SK-N-DZ (cell line): ENCODE data around the gene GHRL.
A peak's percentile ranks its signal among the peaks of the same experiment; 100 is the strongest.
"Not testable (repeated sequence)": the region's sequence is repeated elsewhere in the genome, so short reads cannot be mapped to it uniquely, and the experiment has no call there.

Experiments used
- DNase-seq: peaks from one replicate; pipeline ENCODE4 v3.0.0-alpha.2; 2015; ENCODE audit warnings: low spot score

Gene GHRL

DNA sequence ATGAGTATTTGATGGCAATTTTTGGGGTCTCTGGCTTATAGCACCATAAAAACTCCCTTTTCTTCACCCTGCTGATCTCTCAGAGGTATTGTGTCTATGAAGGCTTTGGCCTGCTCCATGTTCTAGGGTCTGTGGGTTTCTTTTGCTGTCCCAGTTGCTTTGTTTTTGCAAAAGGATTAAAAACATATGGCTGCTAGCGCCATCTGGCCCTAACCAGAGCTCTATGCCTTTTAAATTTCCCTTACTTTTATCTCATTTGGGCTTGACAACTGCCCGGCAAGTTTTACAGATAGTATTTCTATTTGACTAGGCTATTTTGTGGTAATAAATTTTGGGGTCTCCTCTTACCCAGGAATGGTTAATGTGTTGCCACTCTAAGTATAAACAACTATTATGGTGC is 6.4 kb upstream of the GHRL start:
- no peak for DNase-seq

DNA sequence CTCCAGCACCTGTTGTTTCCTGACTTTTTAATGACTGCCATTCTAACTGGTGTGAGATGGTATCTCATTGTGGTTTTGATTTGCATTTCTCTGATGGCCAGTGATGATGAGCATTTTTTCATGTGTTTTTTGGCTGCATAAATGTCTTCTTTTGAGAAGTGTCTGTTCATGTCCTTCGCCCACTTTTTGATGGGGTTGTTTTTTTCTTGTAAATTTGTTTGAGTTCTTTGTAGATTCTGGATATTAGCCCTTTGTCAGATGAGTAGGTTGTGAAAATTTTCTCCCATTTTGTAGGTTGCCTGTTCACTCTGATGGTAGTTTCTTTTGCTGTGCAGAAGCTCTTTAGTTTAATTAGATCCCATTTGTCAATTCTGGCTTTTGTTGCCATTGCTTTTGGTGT is 5.3 kb upstream of the GHRL start:
- DNase-seq = not testable (repeated sequence)

DNA sequence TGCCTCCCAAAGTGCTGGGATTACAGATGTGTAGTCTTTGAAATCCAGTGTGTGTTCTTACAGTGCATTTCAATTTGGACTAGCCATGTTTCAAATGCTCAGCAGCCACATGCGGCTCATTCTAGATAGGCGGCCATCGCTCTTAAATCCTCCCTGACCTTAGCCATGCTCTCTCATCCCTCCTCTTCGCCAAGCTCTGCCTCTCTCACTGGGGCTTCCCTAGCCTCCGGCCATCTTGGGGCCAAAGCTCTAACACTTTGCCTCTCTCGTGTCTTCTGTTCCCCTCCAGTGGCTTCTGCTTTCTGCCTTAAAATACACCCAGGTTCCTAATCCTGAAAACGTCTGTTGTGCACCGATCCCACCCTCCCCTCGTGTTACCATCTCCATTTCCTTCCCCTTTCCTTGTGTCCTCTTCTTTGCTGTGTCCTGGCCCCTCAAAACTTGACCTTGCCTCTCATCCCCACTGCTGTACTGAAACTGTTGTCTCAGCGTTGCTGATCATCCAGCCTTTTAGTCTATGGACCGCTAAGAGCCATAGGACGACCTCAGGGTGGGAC is 1.4 kb upstream of the GHRL start:
- DNase-seq = no peak

DNA sequence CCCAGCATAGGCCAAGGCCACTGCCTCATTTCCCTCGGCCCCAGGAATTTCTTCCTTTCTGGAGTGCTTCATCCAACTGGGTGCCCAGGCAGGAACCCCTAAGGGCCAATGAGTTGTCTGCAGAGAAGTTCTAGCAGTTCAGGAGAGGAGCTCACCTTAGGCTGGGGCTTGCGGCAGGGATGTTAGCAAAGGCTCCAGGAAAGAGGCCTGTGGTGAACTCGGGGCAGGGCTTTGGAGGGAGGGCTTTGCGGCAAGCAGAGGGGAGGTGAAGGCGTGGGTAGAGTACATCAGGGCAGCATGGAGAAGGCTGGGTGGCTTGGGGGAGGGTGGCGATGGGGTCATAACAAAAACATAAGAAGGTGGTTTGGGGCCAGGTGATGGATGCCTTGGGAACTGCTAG is 1.1 kb downstream of the GHRL start:
- no peak for DNase-seq

DNA sequence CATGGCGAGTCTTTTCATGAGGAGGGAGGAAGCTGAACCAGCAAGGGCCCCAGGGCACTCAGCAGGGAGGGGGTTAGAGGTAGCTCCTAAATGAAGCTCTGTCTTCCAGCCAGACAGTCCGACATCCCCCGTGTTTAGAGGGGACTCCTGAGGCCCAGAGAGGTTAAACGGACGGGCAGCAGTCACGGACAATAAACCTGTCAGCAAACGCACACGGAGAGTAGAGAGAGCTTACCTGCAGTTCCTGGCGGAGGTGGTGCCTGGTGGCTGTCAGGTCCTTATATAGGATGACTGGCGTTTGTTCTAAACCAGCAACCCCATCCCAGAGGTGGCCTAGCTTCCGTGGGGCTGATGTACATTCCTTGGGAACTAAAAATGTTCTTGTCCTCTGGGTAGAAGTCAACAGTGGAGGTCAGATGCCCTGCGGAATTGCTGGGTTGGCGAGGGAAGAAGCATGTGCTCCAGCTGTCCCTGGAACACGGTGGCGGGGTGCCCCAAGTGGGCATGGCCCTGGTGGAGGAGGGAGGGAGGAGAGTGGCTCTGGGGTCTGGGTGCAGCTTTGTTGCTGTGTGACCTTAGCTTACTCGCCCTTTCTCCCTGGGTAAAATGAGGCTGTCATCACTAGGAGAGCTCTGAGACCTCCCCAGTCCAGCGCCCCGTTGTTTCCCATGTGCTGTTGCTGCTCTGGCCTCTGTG is 2.1 kb downstream of the GHRL start:
- DNase-seq = no peak

DNA sequence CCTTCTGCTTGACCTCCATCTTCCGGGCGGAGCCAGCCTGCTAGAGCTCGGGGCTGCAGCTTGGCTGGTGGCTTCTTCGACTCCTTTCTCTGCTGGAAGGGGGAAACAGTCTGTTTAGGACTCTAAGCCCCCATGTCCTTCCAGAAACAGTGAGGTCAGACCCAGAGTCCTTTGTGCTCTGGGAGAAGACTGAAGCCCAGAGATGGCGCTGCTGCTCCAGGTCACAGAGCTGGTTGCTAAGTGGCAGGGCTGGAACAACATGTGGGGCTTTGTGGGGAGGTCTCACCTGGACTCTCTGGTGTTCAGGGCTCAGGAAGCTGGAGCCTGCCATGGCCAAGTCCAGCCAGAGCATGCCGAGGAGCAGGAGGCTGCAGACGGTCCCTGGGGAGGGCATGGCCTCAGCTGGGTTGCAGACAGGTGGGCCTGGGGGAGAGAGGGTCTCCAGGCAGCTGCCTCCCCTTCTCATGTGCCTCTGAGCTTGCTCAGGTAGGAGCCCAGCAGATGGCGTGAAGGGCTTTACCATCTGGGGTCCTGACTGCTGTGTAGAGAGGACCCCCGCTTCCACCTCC is 2.9 kb downstream of the GHRL start:
- DNase-seq = no peak

DNA sequence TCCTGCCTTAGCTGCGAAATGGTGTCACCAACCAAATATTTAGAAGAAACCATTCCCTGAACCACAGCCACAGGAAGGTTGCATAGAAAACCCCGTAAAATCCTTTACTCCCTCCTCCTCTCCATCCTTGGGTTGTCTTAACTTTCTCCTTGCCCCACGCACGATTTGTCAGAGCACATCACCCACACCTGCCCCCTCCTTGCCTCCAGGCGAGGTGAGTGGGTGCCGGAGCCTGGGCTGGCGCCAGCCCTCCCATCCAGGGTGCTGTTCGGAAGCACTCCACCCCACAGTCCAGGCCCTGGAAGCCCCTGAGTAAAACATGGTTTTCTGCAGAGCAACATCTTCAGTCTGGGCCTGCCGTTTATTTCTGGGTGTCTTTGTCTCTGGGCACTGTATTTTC is 3.7 kb downstream of the GHRL start:
- DNase-seq = no peak

DNA sequence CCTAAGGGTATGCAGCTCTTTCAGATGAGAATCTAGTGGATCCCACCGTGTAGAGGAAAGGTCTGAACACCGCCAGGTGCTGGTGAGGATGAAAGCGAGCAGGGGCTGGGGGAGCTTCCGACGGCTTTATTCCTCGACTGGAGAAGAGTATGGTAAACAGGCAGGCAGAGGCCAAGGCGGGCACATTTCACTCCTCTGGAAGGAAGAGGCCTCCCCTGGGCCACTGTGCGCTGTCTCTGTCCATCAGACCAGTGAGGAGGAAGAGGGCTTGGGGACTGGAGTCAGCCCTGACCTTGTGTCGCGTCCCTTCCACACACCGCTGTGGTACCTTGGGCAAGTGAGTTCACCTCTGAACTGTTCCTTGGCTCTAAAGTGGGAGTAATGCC is 4.2 kb downstream of the GHRL start:
- no peak for DNase-seq

DNA sequence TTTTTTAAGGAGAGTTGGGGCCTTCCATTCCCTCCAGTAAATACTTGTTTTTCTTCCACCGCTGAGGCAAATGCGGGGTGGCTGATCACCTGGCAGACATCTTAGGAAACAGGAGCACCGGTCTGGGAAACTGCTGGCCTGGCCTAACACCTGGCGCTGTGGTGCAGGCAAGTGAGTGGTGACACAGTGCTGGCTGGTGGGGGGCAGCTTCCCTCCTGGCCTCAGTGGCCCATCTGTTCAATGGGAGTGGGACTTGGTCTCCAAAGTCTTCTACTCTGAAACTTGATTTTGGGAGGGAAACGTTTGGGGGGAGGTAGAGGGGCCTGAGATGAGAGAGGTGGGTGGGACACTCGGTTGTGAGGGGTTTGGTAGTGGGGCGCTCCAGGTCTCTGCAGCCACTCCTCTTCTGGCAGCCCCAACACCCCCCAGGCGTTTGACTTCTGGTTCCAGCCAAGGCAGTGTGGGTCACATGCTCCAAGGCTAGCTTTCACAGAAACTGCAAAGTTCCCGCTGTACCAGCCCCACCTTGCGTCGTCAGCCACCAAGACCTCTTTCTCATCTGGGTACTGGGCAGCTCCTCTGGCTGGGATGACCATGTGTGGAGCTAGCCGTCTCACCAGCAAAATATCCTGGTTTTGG is 4.7 kb downstream of the GHRL start:
- DNase-seq = no peak

DNA sequence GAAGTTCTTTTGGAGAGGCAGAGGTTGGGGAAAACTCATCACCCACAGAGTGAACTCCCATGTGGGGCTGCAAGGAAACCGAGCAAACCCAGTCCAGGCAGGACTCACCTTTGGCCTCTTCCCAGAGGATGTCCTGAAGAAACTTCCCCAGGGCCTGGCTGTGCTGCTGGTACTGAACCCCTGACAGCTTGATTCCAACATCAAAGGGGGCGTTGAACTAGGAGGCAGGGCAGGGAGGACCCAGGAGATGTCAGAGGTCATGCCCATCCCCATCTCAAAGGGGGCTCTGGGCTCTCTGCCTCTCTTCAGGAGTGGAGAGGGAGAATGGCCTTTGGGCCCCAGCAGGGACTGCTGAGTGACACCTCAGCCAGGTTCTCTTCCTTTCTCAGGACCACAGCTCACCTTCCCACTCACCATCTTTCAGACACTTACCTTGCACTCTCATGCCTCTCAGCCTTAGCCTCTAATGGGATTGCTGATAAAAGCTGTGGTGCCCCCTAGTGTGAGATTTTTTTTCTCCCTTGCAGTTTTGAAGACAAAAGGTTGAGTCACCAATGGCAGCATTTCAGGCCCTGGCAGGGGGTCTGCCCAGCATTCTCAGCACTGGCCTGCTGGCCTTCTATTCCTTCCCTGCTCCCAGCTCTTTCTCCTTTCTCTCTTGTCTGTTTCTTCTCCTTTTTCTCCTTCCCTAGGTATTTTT is 6.0 kb downstream of the GHRL start:
- DNase-seq = peak; percentile 62

DNA sequence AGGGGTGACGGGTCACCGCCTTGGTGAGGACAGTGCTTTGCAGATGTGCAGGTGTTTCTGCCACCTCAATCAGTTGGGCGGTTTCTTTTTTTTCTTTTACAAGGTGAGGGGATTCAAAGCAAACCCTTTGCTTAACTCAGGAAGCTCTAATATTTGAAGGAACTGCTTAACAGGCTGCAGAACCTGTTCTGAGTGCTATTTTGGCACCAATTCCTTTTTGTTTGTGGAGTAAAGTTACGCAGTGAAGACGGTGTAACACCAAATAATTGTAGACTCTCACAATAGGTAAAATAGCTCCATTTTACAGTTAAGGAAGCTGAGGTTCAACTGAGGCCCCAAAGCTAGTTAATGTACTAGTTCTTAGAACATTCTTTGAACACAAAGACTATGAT is 6.6 kb downstream of the GHRL start:
- DNase-seq = no peak

DNA sequence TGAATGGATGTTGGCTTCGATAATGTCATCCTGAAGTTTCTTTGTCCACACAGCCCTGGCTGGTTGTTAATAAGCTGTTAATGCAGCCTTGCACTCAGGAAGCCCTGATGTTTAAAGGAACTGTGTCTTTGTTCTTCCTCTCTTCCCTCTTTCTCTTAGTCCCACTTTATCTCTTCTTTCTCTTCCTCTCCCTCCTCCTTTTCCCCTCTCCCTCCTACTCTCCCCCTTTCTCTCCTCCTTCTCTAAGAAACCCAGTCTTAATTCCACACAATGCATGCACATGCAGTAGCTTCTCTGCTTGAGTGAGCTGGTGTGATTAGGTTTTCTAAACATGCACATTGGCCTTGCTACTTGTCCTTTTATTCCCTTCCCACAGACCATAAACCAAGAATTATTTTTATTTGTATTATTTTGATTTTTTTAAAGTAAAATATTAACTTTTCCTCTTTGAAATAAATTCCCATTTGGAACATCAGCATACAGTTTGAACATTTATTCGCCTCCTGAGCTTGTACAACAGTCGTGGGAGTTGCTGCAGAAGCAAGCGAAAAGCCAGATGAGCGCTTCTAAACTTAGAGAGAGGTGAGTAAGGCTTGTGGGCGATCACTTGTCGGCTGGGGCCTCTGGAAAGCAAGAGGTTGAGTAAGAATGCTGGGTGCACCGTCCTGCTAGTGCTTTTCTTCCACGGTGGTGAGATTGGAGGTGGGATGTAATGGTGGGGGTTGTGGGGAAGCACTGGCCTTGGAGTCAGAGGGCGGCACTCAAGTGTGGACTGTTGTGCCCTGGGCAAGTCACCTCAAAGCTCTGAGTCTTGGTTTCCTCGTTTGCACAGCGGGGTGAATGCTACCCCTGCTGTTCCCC is 7.2 kb downstream of the GHRL start:
- no peak for DNase-seq

DNA sequence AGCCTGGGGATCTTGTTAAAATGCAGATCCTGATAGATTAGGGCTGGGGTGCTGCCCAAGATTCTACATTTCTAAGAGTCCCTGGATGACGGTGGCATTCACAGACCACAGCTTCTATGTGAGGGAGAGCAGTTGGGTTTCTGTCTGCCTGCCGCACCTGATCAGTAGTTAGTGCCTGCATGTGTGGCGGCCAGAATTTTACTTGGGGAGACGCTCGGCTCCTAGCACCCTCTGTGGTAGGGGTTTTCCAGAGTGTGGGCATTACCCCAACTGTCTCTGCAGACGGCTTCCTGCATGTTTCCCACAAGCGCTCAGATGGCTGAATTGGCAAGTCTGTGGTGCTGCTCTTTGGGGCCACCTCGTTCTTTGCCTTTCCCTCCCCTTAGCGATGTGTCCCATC is 8.3 kb downstream of the GHRL start:
- DNase-seq = no peak

DNA sequence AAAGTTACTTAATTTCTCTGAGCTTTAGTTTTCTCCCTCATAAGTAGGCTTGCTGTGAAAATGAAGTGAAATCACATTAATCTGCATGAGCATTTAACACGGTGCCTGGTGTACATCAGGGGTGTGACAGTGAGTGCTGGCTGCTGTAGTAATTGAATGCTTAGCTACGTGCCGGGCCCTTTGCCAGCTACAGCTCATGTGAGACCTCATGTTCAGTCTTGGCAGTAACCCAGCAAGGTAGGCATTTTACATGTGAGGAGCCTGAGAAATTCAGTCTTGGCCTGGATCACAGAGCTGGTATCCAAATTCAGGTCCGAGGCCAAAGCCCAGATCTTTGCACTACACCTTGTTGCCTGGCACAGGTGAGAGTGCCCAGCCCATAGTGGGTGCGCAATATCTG is 9.1 kb downstream of the GHRL start:
- DNase-seq = no peak

DNA sequence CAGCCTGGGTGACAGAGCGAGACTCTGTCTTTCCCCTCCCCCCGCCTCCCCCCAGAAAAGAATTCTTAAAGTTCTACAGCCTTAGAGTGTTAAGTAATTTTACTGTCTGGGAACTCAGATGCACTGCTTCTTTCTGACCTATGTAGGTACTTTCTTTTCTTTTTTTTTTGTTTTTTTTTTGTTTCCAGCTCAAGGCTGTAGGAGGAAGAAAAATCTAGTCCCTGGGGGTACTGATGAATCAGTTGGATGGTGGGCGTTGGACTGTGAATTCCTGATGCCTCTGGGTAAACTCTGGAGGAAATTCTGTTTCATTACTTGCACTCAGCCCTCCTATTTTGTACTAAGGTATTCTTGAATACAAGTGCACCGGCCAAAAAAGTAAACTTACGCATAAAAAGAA is 10.8 kb downstream of the GHRL start:
- DNase-seq = no peak

DNA sequence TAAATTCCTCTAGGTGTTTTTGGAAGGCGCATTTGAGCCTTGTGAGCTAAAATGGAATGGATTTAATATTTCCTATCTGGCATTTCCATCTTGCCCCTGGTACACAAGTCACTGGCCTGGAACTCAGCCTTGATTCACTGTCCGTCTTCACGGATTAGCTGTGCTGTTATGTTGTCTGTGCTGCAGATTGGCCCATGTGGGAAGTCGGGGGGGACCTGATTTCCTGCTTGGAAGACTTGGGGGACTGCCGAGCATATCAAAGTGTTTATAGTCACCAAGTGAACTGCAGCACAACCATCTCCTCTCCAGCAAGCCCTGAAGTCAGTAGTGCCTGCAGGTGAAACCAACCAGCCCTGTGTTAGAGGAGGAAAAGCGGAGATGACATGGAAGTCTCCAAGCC is 12.2 kb downstream of the GHRL start:
- DNase-seq = no peak

DNA sequence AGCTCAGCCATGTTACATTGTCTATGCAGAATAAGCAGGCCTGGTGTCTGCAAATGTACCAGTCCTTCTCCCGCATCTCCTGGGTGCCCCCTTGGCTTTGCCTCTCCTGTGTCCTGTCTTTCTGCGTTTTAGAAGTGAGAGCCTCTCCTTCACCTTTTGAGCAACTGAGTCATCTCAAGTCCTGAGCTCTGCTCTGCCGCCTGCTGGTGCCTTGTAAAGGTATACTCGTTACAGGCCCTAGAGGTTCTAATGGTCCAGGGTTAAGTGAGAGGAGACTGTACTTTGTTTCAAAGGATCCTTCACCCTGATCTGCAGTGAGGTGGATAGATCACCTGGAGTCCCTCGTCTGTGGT is 12.6 kb downstream of the GHRL start:
- DNase-seq = no peak

DNA sequence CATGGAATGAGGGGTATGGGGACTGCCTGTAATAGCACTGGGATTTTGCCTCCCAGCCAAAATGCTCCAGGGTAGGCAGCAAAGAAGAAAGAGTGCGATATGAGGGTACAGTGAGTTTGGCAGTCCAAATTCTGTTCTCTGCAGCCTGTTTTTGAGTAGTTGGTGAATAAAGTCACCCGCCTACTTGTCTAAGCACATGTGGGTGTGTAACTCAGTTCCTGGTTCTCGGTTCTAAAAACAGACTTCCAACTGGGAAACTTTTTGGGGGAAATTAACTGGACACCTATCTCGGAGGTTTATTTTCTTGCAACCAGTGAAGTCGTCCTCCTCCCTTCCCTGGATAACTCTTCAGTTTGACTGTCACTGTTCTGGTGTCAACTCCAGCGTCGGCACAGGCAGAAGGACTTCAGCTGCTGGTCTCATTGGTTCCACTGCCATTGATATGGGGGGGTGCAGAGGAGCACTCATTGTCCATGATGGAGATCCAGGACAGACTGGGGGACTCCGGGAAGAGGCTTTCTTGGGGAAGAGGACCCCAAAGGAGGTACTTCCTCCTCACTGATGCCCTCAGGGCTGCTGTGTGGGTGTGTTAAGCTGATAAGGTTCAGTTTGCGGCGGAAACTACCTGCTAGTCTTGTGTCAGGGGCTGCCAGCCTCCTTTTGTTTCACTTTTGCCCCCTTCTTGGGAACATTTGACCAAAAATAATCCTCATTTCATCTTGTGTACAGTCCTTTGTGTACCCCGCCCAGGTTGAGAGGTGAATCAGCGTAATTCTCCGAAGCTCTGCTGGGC is 13.2 kb downstream of the GHRL start:
- no peak for DNase-seq

DNA sequence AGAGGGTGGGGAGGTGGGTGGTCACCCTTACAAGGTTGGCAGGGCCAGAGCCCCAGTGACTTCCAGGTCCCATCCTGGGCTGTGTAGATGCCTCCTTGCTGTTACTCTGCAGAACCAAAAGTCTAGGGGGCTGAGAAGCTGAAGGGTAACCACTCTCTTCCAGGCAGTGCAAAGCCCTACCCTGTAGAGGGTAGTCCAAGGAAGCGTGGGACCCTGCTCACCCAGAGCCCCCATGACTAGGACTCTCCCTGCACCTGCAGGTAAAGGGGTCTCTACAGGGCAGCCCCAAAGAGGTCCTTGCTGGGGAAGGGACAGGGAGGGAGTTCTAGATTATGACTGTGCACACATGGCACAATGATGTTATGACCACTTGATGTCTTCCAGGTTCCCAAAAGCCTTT is 14.2 kb downstream of the GHRL start:
- DNase-seq = no peak

DNA sequence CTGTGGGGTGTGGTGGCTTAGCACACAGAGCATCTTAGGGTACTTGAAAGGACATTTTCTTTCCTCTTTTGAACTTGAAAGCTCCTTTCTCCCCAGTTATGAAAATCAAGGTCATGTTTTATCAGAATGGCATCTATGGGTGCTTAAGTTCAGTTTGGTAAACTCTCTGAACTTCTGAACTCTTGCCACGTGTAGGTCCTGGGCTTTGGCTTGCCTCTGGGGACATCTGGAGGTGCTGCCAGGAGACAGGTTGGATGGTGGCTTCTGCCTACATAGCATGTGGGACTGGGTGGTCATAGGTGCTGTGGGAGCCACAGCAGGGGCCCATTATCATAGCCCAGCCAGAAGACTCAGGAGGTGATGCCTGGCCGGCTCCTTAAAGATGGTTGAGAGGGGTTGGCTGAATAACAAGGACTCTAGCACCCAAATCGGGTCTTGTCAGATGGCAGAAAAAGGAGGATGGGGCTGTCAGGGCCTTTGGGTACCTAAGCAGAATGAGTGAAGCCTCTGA is 15.6 kb downstream of the GHRL start:
- DNase-seq = no peak

DNA sequence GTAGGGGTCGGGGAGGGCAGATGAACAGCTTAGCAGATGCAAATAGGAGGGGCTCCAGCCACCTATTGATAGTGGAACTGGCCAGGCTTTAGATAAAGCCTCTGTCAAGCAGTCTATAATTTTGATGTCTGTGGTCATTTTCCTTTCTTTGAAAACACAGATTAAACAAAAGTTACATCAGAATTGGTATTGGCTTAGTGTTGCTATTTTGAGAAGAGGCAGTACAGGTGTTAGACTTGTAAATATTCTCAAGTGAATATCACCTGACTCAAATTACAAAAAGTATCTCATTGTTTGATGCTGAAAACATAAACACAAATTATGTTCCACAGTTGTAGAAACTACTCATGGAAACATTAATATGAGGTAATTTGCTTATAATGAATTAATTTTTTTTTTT is 18.1 kb downstream of the GHRL start:
- DNase-seq = no peak
